HG03469 (cell line): ENCODE measurements around the gene PLXND1.
A peak's percentile ranks its signal among the peaks of the same experiment; 100 is the strongest.

Source experiments
- ATAC-seq: cut with Tn5 transposase; IDR thresholded peaks from one replicate; pipeline ENCODE4 v1.9.1; 2021; ENCODE audit warnings: mild to moderate bottlenecking, moderate library complexity, moderate number of reproducible peaks; ENCODE audit not compliant: unreplicated experiment

The PLXND1 gene

DNA sequence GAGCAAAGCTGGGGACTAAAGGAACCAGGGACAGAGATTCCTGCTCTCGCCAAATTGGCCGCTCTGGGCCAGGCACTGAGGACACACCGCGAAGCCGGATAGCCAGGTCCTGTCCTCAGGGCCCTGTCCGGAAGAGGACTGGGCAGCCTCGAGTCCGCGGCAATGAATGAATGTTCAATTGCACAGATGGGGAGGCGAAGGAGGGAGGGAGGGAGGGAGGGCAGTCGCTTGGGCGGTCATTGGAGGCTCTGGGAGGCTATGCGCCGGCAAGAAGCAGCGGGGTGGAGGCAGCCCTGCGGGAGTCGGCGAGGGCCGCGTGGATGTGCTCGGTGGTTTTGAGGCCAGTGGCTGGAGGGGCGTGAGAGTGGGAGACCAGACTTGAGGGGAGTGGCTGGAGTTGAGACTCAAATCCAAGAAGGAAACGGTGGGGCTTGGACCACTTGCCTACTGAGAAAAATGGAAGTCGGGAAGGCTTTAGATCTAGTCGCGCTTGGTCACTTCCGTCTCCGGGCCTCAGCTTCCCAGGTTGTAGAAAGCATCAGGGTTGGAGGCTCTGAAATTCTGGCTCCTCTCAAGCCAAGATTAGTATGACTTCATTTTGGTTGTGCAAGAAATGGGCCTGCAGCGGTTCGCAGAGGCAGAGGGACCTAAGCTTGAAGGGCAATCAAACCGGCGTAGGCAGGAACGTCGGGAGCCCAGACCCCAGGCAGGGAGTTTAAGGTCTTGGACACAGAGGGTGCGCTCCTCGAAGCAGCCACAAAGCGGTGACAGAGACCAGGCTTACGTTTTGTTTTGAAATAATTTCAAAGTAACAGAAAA is 21.1 kb upstream of the PLXND1 start:
- ATAC-seq, result no peak

DNA sequence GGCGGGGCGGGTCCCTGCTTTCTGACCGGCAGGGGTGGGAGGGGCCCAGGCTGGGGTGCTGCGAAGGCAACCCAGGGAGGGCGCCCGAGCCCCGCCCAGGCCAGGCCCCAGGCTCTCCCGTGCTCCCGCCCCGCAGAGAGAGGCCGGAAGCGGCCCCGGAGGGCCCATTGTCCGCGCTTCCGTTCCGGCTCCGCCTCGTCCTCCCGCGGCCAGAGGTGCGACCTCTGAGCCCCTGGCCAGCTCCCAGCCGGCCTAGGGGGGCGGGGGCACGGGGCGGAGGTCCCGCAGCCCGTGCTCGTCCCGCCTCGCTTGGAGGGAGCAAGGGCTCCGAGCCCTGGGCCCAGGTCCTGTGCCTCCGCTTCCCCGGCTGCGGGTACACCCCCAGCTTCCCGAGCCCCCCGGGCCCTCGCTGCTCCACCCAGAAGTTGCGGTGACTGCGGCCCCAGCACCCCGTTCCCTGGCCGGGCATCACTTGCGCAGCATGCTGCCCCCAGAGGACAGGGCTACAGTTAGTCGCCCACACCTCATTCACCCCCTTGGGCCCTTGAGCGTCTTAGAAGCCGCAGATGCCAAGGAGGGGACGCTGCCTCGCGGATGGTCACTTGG is 20.4 kb upstream of the PLXND1 start:
- ATAC-seq, result peak; percentile 86

DNA sequence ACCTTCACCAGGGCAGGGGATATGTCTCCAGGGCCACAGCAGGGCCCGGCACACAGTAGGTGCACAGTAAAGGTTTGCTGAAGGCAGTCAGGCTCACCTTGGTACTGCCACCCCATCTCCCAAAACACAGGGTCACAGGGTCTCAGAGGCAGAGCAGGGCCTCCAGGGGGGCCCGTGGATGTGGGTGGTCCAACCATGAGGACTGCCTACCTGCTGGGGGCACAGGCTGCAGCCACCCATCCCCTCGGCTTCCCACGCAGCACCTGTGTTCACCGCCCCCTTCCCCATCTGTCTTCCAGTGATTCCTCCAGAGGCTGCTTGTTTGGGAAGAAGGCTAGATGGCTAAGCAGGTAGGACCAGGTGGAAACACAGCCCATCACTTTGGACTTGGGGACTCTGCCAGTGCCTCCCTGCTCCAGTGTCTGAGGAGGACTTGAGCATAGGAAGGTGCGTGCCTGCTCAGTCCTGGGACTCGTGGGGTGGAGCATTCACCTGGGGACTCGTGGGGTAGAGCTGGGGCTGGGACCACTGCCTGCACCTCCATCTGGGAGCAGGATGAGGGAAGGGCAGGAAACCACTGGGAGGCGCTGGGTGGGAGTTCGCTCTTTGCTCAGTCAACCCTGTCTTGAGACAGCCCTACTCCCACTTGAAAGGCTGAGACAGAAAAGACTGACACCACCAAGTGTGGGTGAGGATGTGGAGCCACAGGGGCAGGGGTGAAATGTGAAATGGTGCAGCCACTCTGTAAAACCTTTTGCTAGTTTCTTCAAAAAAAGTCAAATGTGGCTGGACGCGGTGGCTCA is 18.8 kb upstream of the PLXND1 start:
- no peak for ATAC-seq

DNA sequence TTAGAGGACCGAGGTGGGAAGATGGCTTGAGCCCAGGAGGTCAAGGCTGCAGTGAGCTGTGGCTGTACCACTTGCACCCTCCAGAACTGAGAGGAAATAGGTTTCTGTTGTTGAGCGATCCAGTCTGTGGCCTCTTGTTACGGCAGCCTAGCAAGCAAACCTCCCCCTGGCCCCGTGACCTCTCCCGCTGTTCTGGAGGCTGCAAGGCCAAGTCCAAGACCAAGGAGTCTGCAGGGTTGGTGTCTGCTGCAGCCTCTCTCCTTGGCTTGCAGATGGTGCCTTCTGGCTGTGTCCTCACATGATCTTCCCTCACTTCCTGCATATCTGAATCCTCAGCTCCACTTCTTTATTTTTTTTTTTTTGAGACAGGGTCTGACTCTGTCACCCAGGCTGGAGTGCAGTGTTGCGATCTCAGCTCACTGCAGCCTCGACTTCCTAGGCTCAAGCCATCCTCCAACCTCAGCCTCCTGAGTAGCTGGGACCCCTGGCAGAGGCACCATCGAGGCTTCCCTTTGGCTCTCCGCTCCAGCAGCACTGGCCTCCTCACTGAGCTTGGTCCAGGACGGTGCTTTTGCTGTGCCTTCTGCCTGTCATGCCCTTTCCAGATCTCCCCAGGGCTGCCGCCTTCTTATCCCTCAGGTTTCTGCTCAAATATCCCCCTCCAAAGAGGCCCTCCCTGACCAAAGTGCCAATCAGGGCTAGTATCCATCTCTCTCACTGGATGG is 18.0 kb upstream of the PLXND1 start:
- ATAC-seq, result no peak

DNA sequence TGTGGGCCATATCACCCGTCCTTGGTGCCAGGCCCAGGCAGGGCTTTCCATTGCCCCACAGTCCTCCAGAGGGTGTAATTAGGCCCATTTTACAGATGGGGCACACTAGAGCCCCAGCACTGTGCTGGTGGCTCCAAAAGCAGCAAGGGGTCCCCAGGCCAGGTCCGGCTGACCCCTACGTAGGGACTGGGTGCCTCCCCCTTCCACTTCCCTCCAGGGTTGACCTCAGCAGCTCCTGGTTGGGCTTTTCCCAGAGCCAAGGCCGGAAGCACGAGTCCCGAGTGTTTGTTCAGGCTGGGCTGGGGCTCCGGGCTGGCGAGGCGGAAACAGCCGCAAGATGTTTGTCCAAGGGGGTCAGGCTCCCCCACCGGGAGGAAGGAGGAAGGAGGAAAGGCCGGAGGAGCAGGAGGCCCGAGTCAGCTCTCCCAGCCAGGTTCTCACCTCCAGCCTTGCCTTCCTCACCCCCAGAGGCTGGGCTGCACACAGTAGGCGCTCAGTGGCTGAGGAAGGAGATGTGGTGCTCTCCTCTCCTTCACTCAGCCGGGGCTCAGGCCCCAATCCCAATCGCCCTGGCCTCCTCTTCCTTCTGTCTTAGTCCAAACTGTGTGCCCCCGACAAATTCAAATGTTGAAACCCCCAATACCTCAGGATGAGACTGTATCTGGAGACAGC is 17.1 kb upstream of the PLXND1 start:
- no peak for ATAC-seq

DNA sequence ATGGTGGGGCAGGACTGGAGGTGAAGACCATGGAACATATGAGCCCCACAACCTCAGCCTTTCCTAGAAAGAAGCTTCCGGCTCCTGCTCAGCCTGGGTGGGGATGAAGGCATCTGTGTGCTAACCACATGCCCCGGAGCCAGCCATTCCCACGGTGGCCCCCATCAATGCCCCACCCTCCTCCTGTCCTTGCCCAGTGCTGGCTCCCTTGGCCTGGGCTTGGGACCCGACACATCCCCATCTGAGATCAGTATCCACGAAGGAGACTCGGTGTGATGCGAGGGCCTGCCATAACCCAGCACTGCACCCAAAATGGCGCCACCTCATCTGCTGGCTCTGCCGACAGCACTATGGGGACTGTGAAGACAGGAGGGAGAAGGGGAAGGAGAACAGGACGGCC is 16.5 kb upstream of the PLXND1 start:
- no peak for ATAC-seq

DNA sequence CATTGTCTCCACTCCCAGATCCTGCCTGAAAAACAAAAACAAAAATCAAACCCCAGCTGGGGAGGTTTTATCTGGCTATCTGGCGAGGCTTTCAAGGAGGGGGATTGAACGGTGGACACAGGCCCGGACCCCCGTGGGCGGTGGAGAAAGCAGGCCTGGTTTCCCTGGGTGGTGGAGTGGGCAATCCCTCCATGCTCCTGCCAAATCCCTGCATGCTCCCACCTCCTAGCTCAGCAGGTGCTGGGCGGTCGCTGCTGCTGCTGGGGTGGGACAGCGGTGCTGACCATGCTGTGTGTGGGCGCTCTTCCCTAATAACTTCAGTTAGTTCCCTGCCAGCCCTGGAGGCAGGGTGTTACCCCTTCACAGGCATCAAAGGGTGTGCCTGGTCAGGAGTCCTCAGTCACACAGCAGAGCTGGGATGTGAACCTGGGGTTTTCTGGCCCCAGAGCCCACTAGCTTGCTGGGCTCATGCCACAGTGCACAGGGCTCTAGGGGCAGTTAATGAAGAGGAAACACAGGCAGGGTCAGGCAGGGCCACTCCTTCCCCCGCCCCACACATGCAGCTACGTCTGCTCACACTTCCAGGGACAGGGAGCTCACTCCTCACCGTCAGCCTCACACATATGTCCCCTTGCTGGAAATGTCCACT is 15.9 kb upstream of the PLXND1 start:
- ATAC-seq, result no peak

DNA sequence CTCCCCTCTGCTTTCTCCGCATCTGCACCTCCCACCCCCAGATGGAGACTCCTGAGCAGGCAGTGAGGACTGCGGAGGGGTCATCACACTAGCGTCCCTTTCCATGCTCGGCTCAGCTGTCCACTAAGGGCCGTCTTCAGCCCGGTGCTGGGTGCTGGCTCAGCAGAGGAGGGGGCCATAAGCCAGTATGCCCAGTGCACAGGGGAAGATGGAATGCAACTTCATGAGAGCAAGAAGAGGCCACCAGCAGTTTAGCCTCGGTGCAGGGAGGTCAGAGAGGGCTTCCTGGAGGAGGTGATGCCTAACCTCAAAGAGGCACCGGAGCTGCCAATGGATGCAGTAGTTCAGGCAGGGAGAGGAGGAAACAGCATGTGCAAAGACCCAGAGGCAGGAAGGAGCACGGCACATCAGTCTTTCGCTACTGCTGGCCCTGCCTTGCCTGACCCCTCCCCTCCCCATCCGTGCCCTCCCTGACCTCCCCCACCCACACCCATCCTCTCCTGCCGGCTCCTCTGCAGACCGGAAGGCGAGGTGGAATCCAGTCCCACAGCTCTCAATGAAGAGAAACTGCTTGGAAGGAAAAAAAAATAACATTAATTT is 15.2 kb upstream of the PLXND1 start:
- no peak for ATAC-seq

DNA sequence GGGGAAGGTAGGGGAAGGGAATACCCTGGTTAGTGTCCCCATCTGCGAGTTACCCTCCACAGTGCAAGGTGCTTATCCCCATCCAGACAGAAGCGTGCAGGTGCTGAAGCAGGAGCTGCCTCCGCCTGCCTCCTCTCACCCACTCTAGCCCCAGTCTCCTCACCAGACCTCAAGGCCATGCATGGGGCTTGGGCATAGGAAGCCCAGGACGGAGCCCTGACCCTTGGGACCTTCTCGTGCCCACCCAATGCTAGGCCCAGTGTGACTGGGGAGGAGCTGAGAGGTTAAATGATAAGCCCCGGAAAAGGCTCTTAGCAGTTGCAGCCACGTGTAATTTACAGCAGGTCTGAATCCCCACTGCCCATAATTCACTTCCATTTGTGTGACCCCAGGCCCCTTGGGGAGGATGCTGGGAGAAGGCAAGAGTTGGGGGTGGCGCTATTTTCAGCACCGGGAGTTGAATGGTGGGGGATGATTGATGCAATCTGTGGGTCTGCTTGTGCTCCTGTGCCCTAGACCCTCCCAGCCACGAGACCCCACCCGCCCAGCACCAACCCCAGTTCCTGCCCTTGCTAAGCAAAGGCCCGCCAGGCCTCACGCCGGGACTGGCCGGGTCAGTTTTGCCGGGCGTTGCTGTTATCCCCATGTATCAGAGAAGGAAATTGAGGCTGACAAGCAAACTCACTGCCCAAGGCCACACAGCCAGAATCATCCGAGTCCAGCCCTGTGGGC is 14.5 kb upstream of the PLXND1 start:
- ATAC-seq, result no peak

DNA sequence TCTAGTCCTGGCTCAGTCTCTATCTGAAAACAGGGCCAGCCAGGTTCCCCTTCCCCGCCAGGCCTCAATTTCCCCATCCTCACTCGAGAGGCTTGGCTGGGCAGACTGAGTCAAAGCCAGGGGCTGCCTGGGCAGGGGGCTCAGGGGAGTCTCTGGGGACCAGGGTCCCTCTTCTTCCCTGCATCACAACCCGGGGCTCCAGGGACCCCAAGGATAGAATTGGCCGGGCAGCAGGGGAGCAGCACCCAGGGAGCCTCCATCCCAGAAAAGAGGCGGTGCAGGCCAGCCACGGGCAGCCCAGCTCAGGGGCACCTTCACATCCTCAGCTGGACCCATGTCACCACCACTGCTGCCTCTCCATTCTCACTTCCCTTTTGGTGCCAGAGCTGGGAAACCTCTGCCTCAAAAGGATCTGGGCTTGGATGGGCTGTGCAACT is 13.3 kb upstream of the PLXND1 start:
- ATAC-seq, result no peak

DNA sequence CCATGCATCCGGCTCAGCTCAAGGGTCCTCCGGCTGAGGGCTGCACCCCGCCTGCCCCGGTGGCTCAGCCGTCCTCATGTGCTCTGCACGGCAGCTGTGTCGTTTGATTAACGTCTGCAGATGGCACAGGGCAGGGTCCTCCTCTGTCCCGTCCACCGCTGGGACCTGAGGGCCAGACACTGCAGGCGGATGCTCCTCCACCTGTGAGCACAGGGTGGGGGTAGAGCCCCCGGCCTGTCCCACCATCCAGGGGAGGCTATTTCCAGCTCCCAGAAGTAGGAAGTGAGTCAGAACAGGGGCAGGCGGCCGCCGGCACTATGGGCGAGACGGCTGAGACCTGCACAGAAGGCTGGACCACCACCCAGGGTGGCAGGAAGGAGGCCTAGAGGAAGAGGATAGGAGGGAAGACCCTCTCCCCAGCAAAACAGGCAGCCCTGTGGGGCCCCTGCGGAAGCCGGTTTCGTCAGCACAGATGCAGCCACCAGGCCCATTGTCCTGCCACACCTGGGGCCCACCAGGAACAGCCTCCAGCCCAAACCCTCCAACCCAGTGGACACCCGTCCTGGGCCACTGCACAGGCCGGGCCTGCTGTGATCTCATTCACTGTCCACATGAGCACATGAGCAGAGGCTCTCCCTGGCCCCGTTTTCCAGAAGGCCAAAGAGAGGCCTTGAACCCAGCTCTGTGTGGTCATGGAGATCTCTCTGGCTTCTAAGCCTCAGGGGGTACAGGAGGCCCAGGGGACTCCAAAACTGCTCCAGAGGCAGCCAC is 12.6 kb upstream of the PLXND1 start:
- no peak for ATAC-seq

DNA sequence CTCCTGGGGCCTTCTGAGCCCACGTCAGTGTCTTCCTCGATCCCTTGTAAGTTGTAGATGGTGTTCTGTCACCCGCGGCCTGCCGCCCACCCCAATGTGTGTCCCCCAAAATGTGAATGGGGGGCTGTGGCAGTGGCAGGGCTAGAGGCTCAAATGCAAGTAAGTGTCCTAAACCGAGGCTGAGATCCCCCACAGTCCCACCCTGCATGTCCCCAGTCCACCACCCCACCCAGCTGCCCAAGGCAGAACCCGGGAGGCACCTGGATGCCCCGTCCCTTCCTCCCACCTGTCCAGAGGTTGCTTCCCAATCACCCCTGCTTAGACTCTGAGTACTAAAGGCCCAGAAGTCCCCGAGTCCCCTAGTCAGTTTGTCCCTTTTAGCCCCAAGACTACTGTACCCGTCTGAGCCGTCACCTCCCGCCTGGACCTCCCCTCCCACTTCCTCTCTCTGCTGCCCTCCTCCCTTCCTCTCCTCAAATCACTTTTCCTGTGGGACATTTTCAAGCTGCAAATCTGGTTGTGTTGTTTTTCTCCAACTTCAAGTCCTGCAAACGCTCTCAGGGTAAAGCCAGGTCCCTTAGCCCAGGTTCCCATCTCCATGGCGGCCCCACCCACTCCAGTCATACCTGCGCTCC is 11.8 kb upstream of the PLXND1 start:
- no peak for ATAC-seq

DNA sequence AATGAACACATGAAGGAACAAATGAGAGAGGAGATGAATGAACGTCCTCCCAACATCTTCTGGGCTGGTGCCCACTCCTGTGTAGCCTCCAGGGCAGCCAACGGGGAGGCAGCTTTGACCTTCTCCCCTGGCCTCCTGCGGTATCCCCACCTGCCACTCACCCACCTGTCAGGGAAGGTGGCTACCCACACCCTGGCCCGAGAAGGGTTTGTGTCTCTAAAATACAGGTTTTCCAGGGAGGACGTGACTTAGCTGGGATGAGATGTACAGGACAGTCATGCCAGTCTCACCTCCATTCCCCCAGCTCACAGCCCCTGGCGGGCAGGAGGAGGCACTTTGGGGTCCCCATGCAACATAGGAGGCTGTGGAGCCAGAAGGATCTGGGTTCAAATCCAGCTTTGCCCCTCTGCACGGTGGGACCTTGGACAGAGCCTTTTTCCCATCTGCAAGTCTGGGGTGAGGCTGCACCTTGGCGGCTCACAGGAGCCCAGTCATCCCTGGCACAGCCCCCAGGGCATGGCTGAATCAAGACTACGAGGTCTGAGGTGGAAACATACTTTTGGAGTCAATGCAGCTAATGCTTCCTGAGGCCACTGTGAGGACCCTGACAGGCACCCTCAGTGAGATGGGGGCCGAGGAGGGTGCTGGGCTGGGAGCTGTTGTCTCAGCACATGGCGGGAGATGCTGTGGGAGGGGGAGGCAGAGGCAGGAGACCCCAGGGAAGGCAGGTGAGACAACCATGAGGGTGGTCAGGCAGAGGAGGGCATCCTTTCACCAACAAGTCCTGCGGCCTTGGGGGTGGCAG is 11.1 kb upstream of the PLXND1 start:
- no peak for ATAC-seq

DNA sequence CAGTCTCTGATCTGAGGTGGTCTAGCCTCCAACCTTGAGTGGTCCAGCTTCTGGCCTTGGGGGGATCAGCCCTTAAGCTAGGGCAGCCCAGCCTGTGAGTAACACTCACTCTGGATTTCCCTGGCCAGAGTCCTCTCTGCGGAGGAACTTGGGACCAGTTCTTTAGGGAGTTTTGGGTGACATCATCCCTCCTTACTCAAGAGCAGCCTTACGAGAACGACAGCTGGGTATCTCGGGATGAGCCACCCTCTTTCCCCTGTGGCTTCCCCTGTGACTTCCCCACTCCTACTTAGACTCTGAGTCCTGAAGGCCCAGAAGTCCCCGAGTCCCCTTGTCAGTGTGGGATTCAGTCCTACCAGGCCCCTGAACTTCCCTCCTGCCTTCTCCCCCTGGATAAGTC is 10.2 kb upstream of the PLXND1 start:
- no peak for ATAC-seq

DNA sequence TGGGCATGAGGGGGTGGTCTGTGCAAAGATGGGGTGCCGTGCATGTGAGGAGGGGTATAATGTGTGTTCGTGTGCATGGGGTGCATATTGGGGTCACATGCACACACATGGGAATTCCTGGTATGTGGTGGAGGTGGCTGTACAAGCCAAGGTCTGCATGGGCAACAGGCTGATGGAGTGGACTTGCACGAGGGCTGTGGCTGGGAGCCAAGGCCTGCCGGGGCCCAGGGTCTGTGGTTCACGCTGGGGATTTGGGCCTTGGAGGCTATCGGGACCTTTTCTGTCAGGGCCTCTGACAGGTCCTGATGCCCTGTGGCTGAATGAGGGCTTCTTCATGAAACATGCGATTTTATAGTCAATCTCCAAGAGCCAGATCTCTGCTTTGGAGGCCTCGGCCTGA is 9.8 kb upstream of the PLXND1 start:
- ATAC-seq, result no peak

DNA sequence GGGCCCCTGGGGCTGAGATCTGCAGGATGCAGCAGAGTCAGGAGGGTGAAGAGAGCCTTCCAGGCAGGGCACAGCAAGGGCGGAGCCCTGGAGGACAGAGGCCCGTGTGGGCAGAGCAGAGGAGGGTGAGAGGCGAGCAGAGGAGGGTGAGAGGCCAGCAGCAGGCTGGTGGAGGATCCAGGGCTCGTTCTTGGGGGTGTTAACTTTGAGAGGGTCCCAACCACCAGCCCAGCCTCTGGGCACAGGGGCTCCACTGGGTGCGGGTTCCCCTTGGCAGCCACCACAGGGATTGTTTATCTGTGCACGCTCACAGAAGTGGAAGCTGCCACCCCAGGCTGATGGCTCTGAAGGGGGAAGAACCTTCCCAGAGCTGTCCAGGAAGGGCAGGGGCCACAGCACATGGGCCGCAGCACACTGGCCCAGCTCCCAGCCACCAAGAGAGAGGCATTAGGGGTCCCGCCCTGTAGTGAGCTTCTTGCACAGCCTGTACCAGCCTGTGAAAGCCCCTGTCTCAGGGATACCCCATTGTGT is 9.3 kb upstream of the PLXND1 start:
- ATAC-seq, result no peak

DNA sequence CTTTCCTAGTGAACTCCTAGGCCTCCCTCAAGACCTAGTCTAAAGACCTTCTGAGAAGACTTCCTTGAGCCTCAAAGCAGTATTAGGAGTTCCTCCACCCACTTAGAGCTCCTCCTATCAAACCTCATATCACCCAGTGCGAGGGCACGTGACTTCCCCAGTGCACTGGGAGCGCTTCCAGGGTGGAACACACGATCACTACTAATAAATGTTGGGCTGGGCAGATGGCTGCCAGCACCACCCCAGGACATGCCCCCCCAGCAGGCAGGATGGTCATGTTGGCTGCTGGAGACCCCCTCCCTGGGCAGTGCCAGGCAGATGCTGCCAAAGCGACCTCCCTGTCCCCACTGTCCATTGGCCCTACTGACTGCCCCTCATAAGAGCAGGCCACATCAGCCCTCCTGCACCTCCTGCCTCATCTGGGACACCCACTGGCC is 8.5 kb upstream of the PLXND1 start:
- no peak for ATAC-seq
